Esophagus muscularis mucosa (tissue), 4 donors: ENCODE measurements around the gene DIDO1. TPM values are rescaled to one million over a fixed set of nuclear protein-coding genes. Genes with fewer than 3 reads are reported as not detected.

Experiments used
- DNase-seq: peaks from one replicate; pipeline ENCODE4 v3.0.0-alpha.2; 2017; ENCODE audit errors: extremely low spot score
- H3K27ac ChIP-seq, 4 donors: fragments of 200-600 bp; sonication (generic); replicated peaks in 1 of 4; 1 replicate in 3 of 4; 2 replicates in 1 of 4; pipeline ENCODE4 v1.5.1; 2016 to 2019; ENCODE audit warnings: mild to moderate bottlenecking in 1 of 4
- H3K27me3 ChIP-seq, 4 donors: fragments of 200-600 bp; sonication (generic); one replicate each; pipeline versions ENCODE4 v1.5.1 to v1.6.0; 2016 to 2019
- H3K36me3 ChIP-seq, 4 donors: fragments of 200-600 bp; sonication (generic); one replicate each; pipeline ENCODE4 v1.5.1; 2016 to 2019
- H3K4me1 ChIP-seq, 4 donors: fragments of 200-600 bp; sonication (generic); one replicate each; pipeline ENCODE4 v1.5.1; 2016 to 2019
- H3K4me3 ChIP-seq, 4 donors: fragments of 200-600 bp; sonication (generic); 1 replicate in 2 of 4; 2 replicates in 2 of 4; pipeline ENCODE4 v1.5.1; 2016 to 2019; ENCODE audit warnings: mild to moderate bottlenecking in 4 of 4, moderate library complexity in 1 of 4
- H3K9me3 ChIP-seq, 4 donors: fragments of 200-600 bp; sonication (generic); 1 replicate in 3 of 4; 2 replicates in 1 of 4; pipeline ENCODE4 v1.5.1; 2016 to 2019
- EP300 ChIP-seq: sonication (generic); formaldehyde crosslinking; IDR thresholded peaks from one replicate; pipeline ENCODE4 v1.6.1; 2017; ENCODE audit warnings: antibody characterized with exemption
- POLR2A ChIP-seq: fragments of 450-650 bp; IDR thresholded peaks from one replicate; pipeline ENCODE4 v1.6.1; 2017; ENCODE audit warnings: antibody characterized with exemption, moderate library complexity, mild to moderate bottlenecking, low read depth
- POLR2AphosphoS5 ChIP-seq, 2 donors: sonication (generic); formaldehyde crosslinking; IDR thresholded peaks; one replicate each; pipeline ENCODE4 v1.6.1; 2017; ENCODE audit warnings: antibody characterized with exemption in 2 of 2
- WGBS: methylation state at CpG from one replicate; pipeline ENCODE4 v1.1.5; 2018; 5-methylcytosine and 5-hydroxymethylcytosine counted together
- intact Hi-C: fragments of 100-400 bp; cut with DNase I; formaldehyde crosslinking; loops from one replicate; pipeline ENCODE4 v1.15.1; 2023
- total RNA-seq, 4 donors: library from RNA; depleted of rRNA; stranded (reverse); fragments of >200 nt; gene quantifications; one replicate each; pipeline versions ENCODE4 v1.1.0 to v1.2.1, GENCODE V29; 2016
- TF ChIP-seq, protein P1 (sequence below), 3 experiments: fragments of 200-600 bp in 2 of 3; fragments of 450-650 bp in 1 of 3; sonication (generic) in 2 of 3; IDR thresholded peaks; one replicate each; pipeline ENCODE4 v1.5.1; 2017 to 2019; ENCODE audit warnings: antibody characterized with exemption in 3 of 3, mild to moderate bottlenecking in 2 of 3, moderate library complexity in 1 of 3

Gene DIDO1
- total RNA-seq, 4 donors from 2014 or later = 48.9 to 61.6 (median 55.7) TPM

GRCh38 chr20:62968378-62969178 lies 42.3 kb upstream of the DIDO1 start:
- TF ChIP-seq EP300 = no peak
- TF ChIP-seq POLR2A = no peak
- no peak for TF ChIP-seq POLR2AphosphoS5 (IDR thresholded peaks at IDR 0.05)
- TF ChIP-seq, protein P1, sequence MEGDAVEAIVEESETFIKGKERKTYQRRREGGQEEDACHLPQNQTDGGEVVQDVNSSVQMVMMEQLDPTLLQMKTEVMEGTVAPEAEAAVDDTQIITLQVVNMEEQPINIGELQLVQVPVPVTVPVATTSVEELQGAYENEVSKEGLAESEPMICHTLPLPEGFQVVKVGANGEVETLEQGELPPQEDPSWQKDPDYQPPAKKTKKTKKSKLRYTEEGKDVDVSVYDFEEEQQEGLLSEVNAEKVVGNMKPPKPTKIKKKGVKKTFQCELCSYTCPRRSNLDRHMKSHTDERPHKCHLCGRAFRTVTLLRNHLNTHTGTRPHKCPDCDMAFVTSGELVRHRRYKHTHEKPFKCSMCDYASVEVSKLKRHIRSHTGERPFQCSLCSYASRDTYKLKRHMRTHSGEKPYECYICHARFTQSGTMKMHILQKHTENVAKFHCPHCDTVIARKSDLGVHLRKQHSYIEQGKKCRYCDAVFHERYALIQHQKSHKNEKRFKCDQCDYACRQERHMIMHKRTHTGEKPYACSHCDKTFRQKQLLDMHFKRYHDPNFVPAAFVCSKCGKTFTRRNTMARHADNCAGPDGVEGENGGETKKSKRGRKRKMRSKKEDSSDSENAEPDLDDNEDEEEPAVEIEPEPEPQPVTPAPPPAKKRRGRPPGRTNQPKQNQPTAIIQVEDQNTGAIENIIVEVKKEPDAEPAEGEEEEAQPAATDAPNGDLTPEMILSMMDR (IDR thresholded peaks at IDR 0.05) = no peak
- peaks cover 0 to 50% (median 19%) of the 10 kb centered on the region in 4 donors for H3K27me3 ChIP-seq
- intact Hi-C loops = no loop called here

DNA sequence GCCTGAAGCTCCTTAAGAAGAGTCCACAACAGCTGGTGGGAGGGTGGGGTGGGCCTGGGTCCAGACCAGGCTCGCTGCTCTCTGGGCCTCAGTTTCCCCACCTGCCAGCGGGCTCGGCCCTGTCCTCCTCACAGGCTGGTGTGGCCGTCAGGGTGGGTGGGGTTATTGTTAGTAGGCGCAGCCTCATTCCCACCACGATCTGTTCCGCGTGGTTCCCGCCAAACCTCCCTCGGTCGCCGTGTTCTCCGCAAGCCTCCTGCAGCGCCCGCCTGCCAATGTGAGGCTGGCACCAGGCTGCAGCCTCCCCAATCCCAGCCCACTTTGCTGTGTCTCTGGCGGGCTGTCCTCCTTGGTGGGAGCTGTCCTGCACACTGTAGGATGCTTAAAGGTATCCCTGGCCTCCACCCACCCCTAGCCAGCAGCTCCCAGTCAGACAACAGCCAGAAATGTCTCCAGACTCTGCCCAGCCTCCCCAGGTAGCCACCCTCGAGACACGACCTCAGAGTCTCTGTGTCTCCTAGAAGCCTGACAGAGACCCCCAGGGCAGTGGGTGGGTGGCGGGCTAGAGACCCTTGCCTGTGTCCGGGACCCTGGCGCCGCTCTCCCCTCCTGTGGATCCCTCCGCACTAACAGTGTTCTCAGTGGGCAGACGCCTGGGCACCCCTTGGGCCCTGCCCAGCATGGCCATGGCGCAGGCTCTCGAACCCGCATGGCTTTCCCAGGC lies 41.5 kb upstream of the DIDO1 start:
- Histone ChIP-seq H3K27me3 (peaks cover 0 to 42% (median 11%) of the 10 kb centered on the region in 4 donors), H3K36me3 (peaks cover 0 to 37% (median 13%) of the 10 kb centered on the region in 4 donors), H3K27ac (no peak overlapping the region), H3K4me3 (no peak overlapping the region), H3K9me3 (no peaks in the 10 kb centered on the region), H3K4me1 (peaks cover 3 to 6% (median 5%) of the 10 kb centered on the region in 4 donors)
- no peak for TF ChIP-seq POLR2A
- TF ChIP-seq POLR2AphosphoS5 (IDR thresholded peaks at IDR 0.05) = no peak
- TF ChIP-seq EP300 = no peak
- TF ChIP-seq, protein P1 (IDR thresholded peaks at IDR 0.05) = no peak
- intact Hi-C loops = no loop called here
- WGBS = 89% methylated on average over 22 of the region's 27 CpGs
- no peak for DNase-seq

More at GRCh38 chr20:62968378-62969178, 42.3 kb upstream of the DIDO1 start:
- no peaks in the 10 kb centered on the region for H3K9me3 ChIP-seq
- H3K27ac ChIP-seq = no peak overlapping the region
- WGBS = 76% methylated on average over 16 of the region's 21 CpGs
- H3K4me3 ChIP-seq = no peak overlapping the region
- no peak for DNase-seq
- peaks cover 7 to 13% (median 13%) of the 10 kb centered on the region in 4 donors for H3K4me1 ChIP-seq
- H3K36me3 ChIP-seq = peaks cover 0 to 29% (median 9%) of the 10 kb centered on the region in 4 donors

DNA sequence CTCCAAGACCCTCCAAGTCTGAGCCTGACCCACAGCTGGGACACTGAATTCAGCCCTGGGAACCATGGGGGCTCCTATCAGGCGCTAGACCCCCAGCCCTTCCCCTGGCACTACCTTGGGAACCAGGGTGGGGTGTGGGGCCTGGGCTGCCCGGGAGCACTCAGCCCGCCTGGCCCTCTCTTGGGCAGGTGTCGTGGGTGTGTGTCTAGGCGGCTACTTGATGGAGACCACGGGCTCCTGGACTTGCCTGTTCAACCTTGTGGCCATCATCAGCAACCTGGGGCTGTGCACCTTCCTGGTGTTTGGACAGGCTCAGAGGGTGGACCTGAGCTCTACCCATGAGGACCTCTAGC lies 40.8 kb upstream of the DIDO1 start:
- H3K27ac ChIP-seq = no peak overlapping the region
- no CpG with 5 or more reads among the region's 6 CpGs for WGBS
- TF ChIP-seq EP300 = no peak
- no peak for TF ChIP-seq POLR2A
- TF ChIP-seq, protein P1 (IDR thresholded peaks at IDR 0.05) = no peak
- no peak for TF ChIP-seq POLR2AphosphoS5 (IDR thresholded peaks at IDR 0.05)

DNA sequence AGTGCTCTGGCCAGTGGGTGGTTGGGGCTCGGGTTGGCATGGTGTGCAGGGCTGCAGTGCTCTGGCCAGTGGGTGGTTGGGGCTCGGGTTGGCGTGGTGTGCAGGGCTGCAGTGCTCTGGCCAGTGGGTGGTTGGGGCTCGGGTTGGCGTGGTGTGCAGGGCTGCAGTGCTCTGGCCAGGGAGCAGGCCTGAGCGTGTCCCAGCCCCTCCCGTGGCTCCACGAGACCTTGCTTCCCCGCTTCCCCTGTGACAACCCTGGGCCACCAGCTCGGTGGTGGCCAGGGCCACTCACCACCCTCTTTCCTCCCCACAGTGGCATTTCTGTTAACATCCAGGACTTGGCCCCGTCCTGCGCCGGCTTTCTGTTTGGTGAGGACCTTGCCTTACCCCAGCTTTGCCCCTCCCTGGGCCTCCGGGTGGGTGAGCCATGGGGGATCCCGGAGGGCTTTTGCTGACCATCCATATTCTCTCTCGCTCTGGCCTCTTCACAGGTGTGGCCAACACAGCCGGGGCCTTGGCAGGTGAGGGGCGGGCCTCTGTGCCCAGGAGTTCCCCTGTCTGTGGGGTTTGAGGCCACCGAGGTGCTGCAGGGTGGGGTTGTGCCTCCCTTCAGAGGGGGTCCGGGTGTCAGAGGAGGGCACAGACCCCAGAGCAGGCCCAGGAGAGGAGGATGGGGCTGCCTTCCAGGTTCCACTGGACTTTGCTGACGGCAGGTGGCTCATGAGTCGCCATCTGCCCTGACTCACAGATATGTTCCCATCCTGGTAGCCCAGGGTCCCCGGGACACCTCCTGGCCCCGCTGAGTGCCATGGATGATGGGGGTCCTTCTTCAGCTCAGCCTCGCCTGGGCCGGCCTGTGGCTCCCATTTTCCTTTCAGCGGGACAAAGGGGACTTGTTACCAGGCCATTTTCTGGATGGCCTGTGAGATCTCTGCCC lies 40.2 kb upstream of the DIDO1 start:
- intact Hi-C loops = no loop called here
- H3K9me3 ChIP-seq = no peaks in the 10 kb centered on the region
- TF ChIP-seq POLR2A (no peak), POLR2AphosphoS5 (IDR thresholded peaks at IDR 0.05) (no peak), EP300 (no peak)
- TF ChIP-seq, protein P1 (IDR thresholded peaks at IDR 0.05) = no peak
- DNase-seq = no peak
- no peaks in the 10 kb centered on the region for H3K4me1 ChIP-seq
- peaks cover 0 to 44% (median 15%) of the 10 kb centered on the region in 4 donors for H3K36me3 ChIP-seq
- peaks cover 0 to 29% (median 9%) of the 10 kb centered on the region in 4 donors for H3K27me3 ChIP-seq
- no peak overlapping the region for H3K27ac ChIP-seq
- H3K4me3 ChIP-seq = no peak overlapping the region
- WGBS = 97% methylated on average over 6 of the region's 27 CpGs

More for the DNA sequence above, 40.8 kb upstream of the DIDO1 start:
- no peak for DNase-seq
- Histone ChIP-seq H3K4me1 (no peaks in the 10 kb centered on the region), H3K27me3 (peaks cover 0 to 36% (median 9%) of the 10 kb centered on the region in 4 donors), H3K4me3 (no peak overlapping the region), H3K9me3 (no peaks in the 10 kb centered on the region), H3K36me3 (peaks cover 0 to 44% (median 15%) of the 10 kb centered on the region in 4 donors)
- intact Hi-C loops = no loop called here
